GM19455 (cell line): Measurements from ENCODE around the gene RETREG3.

Experiments used
- ATAC-seq: cut with Tn5 transposase; IDR thresholded peaks from one replicate; pipeline ENCODE4 v1.9.1; 2021; ENCODE audit not compliant: unreplicated experiment

Gene RETREG3

GRCh38 chr17:42535155-42536047 lies 73.8 kb downstream of the RETREG3 start:
- ATAC-seq = no peak

- ATAC-seq = no peak
Measured at GRCh38 chr17:42531455-42532354, 77.5 kb downstream of the RETREG3 start.

- ATAC-seq = no peak
Measured at GRCh38 chr17:42530952-42531454, 78.2 kb downstream of the RETREG3 start.
